GM18909 (cell line): Measurements from ENCODE around the gene RNGTT.
"Not testable (repeated sequence)": the region's sequence is repeated elsewhere in the genome, so short reads cannot be mapped to it uniquely, and the experiment has no call there.

Experiments used
- ATAC-seq: cut with Tn5 transposase; IDR thresholded peaks from one replicate; pipeline ENCODE4 v1.9.1; 2021; ENCODE audit warnings: mild to moderate bottlenecking; ENCODE audit not compliant: unreplicated experiment, poor library complexity

The RNGTT gene

GRCh38 chr6:88963139-88964090, at the start of gene RNGTT:
Gene RNGTT (minus strand): TSS chr6:88963618. CDS start chr6:88963409, 209 bp downstream.
- peak; percentile 99 for ATAC-seq

- no peak for ATAC-seq
Measured at GRCh38 chr6:89011436-89011835, 48.0 kb upstream of the RNGTT start.

DNA sequence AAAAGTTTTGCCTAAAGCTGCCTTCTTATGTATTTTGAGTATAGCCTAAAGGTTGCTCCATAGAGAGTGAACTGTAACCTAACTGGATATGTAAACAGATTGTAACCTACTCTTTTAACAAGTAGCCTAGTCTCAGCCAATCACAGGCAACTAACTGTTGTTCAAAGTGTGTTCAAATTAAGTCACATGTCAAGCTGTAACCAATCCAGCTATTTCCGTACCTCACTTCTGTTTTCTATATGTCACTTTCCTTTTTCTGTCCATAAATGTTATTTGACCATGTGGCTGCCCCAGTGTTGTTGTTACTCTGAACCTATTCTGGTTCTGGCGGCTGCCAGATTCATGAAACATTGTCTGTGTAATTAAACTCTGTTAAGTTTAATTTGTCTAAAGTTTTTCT, 47.4 kb upstream of the RNGTT start:
- ATAC-seq: no peak

DNA sequence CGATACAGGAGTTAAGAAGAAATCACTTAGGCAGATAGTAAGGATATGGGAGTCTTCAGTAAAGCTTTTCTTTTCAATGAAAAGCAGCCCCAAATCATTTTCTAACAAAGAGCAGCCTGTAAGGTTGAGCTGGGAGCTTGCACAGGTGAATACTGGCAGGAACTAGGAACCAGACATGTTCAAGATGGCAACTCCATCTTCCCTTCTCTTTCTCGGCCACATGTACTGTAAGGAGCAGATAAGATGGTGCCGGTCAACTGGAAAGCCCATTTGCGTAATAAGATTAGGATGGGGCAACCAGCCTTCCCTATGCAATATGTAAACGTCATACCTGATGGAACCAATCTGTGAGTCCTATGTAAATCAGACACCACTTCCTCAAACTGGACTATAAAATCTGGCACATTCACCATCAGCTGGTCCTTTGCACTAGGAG, 46.2 kb upstream of the RNGTT start:
- no peak for ATAC-seq

DNA sequence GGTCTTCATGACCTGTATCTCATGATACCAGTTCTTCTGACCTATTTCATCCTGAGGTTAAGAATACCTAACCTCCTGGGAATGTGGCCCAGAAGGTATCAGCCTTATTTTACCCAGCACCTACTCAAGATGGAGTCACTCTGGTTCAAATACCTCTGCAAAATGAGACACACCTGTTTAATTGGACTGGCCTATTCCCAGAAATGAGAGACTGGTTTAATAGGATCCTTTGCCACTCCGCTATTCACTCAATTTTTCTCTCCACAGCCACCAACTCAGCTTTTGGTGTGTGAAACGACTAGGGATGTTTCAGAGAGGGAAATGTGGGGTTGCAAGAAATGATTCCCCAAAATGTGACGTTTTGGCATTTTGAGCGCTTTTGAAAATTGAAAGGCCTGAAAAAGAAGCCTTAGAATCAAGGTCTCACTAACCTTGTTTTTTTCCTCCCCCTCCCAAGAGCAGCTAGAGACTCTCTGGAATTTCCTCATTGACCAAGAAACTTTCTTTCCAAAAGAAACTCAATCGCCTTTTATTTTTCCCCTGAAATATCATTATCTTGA, 45.5 kb upstream of the RNGTT start:
- no peak for ATAC-seq

GRCh38 chr6:89008001-89008814, 44.8 kb upstream of the RNGTT start:
- ATAC-seq: no peak

DNA sequence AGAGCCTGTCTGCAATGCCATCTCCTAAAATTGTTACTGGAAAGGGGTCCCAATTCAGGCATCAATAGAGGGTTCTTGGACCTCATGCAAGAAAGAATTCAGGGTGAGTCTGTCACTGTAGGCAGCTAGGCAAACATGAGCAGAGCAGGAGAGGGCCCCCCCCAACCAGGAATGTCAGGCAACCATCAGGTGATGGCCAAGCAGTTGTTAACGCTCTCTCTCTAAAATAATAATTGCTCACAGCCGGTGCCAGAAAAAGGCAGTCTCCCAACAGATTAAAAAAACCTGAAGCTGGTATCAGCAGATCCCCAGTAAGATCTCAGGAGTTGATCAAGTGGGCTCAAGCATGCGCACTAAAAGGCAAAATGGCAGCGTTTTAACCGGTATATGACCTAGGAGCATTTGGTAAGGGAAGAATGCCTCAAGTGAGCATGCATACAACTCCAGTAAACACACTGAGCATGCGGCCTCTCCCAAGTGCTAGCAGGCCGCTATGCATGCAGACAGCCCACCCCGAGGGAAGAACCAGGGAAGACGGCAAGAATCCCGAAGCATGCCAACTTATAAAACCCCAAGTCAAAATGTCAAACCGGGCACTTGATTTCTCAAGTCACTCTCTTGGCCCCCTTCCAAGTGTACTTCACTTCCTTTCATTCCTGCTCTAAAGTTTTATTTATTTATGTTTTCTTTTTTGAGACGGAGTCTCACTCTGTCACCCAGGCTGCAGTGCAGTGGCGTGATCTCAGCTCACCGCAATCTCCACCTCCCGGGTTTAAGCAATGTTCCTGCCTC, 44.0 kb upstream of the RNGTT start:
- ATAC-seq: no peak

GRCh38 chr6:89002523-89002922, 39.1 kb upstream of the RNGTT start:
- ATAC-seq: no peak

DNA sequence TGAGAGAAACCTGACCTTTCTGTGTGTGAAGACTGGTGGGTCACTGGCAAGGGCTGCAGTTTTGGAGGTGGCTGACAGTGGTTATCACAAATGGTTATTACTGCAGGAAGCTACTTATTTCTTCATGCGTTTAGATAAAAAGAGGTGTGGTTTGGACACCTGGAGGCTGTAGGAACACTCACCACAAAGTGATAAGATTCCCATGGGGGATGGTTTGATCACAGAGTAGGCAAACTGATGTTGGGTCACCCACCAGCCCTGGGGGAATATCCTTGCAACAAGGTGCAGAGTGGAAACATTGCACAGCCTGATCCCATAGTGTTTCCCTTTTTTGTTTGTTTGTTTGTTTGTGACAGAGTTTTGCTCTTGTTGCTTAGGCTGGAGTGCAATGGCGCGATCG, 33.9 kb upstream of the RNGTT start:
- no peak for ATAC-seq

DNA sequence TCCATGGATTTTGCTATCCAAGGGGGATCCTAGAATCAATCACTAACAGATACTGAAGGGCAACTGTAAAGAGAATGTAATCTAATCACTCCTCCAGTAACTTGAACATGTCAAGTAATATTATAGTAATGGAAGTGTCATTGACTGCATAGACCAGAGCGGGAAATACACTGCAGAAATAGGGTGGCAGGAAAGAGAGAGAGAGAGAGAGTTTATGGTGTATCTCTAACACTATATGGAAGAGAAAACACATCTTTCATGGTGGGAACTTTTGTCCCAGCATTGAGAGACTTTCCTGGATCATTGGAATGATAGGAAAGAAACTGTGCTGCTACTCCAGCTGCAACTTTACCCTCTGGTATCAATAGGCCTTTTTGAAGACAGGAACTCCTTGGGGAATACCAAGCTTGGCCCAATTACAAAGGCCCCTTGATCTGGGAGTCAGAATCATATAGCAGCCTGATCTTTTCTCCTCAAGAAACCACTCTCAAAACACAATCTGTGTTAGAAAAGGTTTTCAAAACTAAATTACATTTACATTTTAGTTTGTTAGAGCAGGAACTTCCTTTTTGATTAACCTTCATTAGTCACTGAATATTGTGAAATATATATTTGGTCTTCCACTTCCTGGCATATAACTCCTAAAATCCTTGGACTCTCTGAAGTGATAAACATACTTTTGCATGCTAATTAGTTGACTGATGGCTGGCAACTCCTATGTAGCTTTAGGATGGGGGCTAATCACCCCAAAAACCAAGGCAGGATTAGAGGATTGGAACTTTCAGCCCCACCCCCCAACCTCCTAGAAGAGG, 29.5 kb upstream of the RNGTT start:
- ATAC-seq: no peak

DNA sequence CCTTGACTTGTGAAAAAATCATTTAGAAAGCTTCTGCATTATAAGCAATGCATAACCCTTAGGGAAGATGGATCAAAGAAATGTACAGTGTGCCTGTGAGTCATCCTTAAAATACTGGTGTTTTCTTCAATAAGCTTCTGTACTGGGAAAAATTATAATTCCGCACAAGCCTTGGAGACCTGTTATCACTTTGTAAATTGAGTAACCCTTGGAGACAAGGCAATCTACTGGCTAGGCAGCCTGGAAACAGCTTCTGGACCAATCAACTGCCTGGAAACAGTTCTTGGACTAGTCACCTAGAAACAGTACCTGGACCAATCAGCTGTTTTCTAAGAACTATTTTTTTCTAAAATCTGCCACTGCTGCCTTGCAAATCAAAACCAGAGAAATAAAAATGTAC, 25.8 kb upstream of the RNGTT start:
- no peak for ATAC-seq

GRCh38 chr6:88987922-88988321, 24.5 kb upstream of the RNGTT start:
- ATAC-seq: no peak

GRCh38 chr6:88985901-88986300, 22.5 kb upstream of the RNGTT start:
- no peak for ATAC-seq

- ATAC-seq: no peak
Measured at GRCh38 chr6:88984606-88985005, 21.2 kb upstream of the RNGTT start.

DNA sequence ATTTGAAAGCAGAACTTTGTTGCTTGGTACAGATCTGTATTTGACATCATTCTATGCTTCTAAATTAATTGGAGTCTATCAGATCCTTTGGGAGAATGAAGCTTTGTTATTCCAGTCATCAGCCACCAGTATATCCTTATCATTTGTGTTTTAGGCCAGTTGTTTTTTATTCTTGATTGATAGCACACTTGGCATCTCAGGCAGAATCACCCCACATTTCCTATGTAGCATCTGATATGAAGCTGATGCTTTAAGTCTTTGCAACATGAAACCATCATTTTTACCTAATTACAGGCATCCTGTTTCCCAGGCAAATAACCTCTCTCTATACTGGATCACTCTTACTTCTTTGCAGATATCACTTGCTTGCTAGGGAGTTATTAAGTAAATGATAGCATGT, 20.7 kb upstream of the RNGTT start:
- no peak for ATAC-seq

DNA sequence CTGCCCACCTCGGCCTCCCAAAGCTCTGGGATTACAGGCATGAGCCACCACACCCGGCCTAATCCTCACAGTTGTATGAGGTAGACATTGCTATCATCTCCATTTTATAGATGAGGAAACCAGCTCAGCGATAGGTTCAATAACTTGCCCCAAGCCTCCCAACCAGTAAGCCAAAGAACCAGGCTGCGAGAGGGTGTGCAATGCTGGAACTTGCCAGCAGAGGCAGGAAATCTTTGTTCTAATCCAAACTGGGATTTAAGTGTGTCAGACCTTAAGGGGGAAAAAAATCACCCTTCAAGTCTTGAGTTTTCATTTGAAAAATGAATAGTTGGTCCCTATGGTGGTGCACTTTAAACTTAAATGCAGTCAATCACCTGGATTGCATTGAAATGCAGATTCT, 20.1 kb upstream of the RNGTT start:
- ATAC-seq: no peak

GRCh38 chr6:88983129-88983528, 19.7 kb upstream of the RNGTT start:
- not testable (repeated sequence) for ATAC-seq

DNA sequence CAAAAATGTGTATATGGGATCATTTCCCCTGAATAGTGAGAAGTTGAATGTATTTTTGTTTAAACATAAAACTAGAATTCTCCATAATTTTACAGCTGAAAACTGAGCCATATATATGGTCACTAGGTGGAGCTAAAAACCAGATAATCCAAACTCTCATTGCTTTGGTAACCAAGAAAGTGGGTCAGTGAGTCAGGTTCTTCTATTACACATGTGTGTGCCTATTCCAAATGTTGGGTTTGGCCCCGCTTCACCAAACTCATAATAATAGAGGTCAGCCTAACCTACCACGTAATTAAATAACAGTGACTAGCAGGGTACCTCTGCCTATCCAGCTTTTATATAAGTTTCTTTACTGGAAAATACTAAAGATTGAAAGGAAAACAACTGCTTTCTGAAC, 19.3 kb upstream of the RNGTT start:
- no peak for ATAC-seq

- no peak for ATAC-seq
Measured at GRCh38 chr6:88975369-88975768, 12.0 kb upstream of the RNGTT start.
